Prostate gland (tissue), 2 donors: Measurements from ENCODE around the gene TMEM91. TPM values are rescaled to one million over a fixed set of nuclear protein-coding genes. Genes with fewer than 3 reads are reported as not detected.

Experiments used
- DNase-seq: peaks from one replicate; pipeline ENCODE4 v3.0.0-alpha.2; 2019; ENCODE audit warnings: low spot score
- H3K27ac ChIP-seq, 2 donors: fragments of 200-600 bp; sonication (generic); 2 replicates each; pipeline ENCODE4 v1.5.1; 2017 to 2019
- H3K27me3 ChIP-seq: fragments of 200-600 bp; sonication (generic); replicated peaks from 2 replicates; pipeline ENCODE4 v1.5.1; 2019; ENCODE audit not compliant: insufficient read depth
- H3K36me3 ChIP-seq, 2 donors: fragments of 200-600 bp; sonication (generic); 1 replicate in 1 of 2; 2 replicates in 1 of 2; pipeline versions ENCODE4 v1.5.1 to v1.8.1; 2017 to 2019
- H3K4me1 ChIP-seq: fragments of 200-600 bp; sonication (generic); replicated peaks from 2 replicates; pipeline ENCODE4 v1.5.1; 2019
- H3K4me3 ChIP-seq, 2 donors: fragments of 200-600 bp; sonication (generic); 2 replicates each; pipeline ENCODE4 v1.5.1; 2017 to 2019
- H3K9me3 ChIP-seq: fragments of 200-600 bp; sonication (generic); 2 replicates; pipeline ENCODE4 v1.5.1; 2017
- CTCF ChIP-seq, 4 experiments: fragments of 200-600 bp in 2 of 4; fragments of 450-650 bp in 2 of 4; sonication (generic) in 2 of 4; IDR thresholded peaks; 1 replicate in 3 of 4; 2 replicates in 1 of 4; pipeline ENCODE4 v1.5.1; 2016 to 2019; ENCODE audit warnings: antibody characterized with exemption in 4 of 4, mild to moderate bottlenecking in 2 of 4, moderate library complexity in 2 of 4
- POLR2A ChIP-seq: fragments of 450-650 bp; IDR thresholded peaks from one replicate; pipeline ENCODE4 v1.6.1; 2016; ENCODE audit warnings: antibody characterized with exemption, mild to moderate bottlenecking
- POLR2AphosphoS5 ChIP-seq: sonication (generic); formaldehyde crosslinking; IDR thresholded peaks from one replicate; pipeline ENCODE4 v1.6.1; 2017; ENCODE audit warnings: antibody characterized with exemption
- WGBS: methylation state at CpG from one replicate; pipeline ENCODE4 v1.1.5; 2018; 5-methylcytosine and 5-hydroxymethylcytosine counted together
- intact Hi-C: fragments of 100-400 bp; cut with DNase I; formaldehyde crosslinking; loops from one replicate; pipeline ENCODE4 v1.14.2; 2022
- total RNA-seq, 2 donors: library from RNA; depleted of rRNA; stranded (reverse); fragments of >200 nt; gene quantifications; one replicate each; pipeline ENCODE4 v1.1.0, GENCODE V29; 2016

TMEM91 gene
- total RNA-seq, 2 donors from 2014 or later = 15.7 to 19.7 TPM

- under 1% methylated on average over 56 of the region's 78 CpGs for WGBS
- Histone ChIP-seq H3K4me1 (peaks cover 5% of the 10 kb centered on the region), H3K27me3 (no peaks in the 10 kb centered on the region), H3K27ac (peak within 1 kb of the TSS; percentile 79 to 83), H3K4me3 (peak within 1 kb of the TSS; percentile 70 to 80), H3K9me3 (no peaks in the 10 kb centered on the region), H3K36me3 (no peaks in the 10 kb centered on the region)
- intact Hi-C loops = no loop called here
- DNase-seq = peak; percentile 73
- TF ChIP-seq POLR2A = peak; percentile 57
- TF ChIP-seq CTCF (IDR thresholded peaks at IDR 0.05) = peak; percentile 81 to 91 (median 84)
- TF ChIP-seq POLR2AphosphoS5 = peak; percentile 48
Measured at GRCh38 chr19:41353466-41354342, 22.6 kb upstream of the TMEM91 start, which contains the start of gene TGFB1. Gene TGFB1 (minus strand): TSS chr19:41353922. CDS start chr19:41353044, 878 bp downstream.

GRCh38 chr19:41354343-41354953 lies 21.9 kb upstream of the TMEM91 start:
- no peak for DNase-seq
- 87% methylated on average over 23 of the region's 23 CpGs for WGBS
- intact Hi-C loops = no loop called here
- H3K4me1 ChIP-seq = peaks cover 5% of the 10 kb centered on the region
- peak overlapping the region; percentile 79 to 83 for H3K27ac ChIP-seq
- no peaks in the 10 kb centered on the region for H3K27me3 ChIP-seq
- peak overlapping the region; percentile 70 to 80 for H3K4me3 ChIP-seq
- H3K36me3 ChIP-seq = no peaks in the 10 kb centered on the region
- TF ChIP-seq CTCF (IDR thresholded peaks at IDR 0.05) (no peak), POLR2AphosphoS5 (no peak), POLR2A (no peak)
- H3K9me3 ChIP-seq = no peaks in the 10 kb centered on the region

- WGBS = 79% methylated on average over 1 of the region's 1 CpG
- Histone ChIP-seq H3K27ac (no peak overlapping the region), H3K9me3 (no peaks in the 10 kb centered on the region), H3K4me1 (peaks cover 5% of the 10 kb centered on the region), H3K27me3 (no peaks in the 10 kb centered on the region), H3K4me3 (no peak overlapping the region), H3K36me3 (no peaks in the 10 kb centered on the region)
- DNase-seq = no peak
- TF ChIP-seq POLR2A = no peak
- intact Hi-C loops = loop anchor here (5.0 kb wide), 1 partner anchor 33 kb away; no protein-coding TSS in a partner anchor
Measured at GRCh38 chr19:41355035-41355434, 21.3 kb upstream of the TMEM91 start.

- no peak for DNase-seq
- Histone ChIP-seq H3K36me3 (no peaks in the 10 kb centered on the region), H3K27me3 (no peaks in the 10 kb centered on the region), H3K9me3 (no peaks in the 10 kb centered on the region), H3K27ac (no peak overlapping the region), H3K4me3 (no peak overlapping the region), H3K4me1 (peaks cover 5% of the 10 kb centered on the region)
- 84% methylated on average over 3 of the region's 3 CpGs for WGBS
- intact Hi-C loops = loop anchor here (5.0 kb wide), 1 partner anchor 34 kb away; no protein-coding TSS in a partner anchor
- TF ChIP-seq POLR2A = no peak
- no peak for TF ChIP-seq POLR2AphosphoS5
- TF ChIP-seq CTCF (IDR thresholded peaks at IDR 0.05) = no peak
Measured at GRCh38 chr19:41355802-41356201, 20.5 kb upstream of the TMEM91 start.

- Histone ChIP-seq H3K36me3 (no peaks in the 10 kb centered on the region), H3K9me3 (no peaks in the 10 kb centered on the region), H3K4me3 (no peak overlapping the region), H3K4me1 (peaks cover 5% of the 10 kb centered on the region), H3K27me3 (no peaks in the 10 kb centered on the region), H3K27ac (no peak overlapping the region)
- WGBS = 86% methylated on average over 11 of the region's 11 CpGs
- TF ChIP-seq CTCF (IDR thresholded peaks at IDR 0.05) (no peak), POLR2A (no peak), POLR2AphosphoS5 (no peak)
- no peak for DNase-seq
- intact Hi-C loops = loop anchor here (5.0 kb wide), 1 partner anchor 35 kb away; no protein-coding TSS in a partner anchor
Measured at GRCh38 chr19:41356984-41357739, 19.2 kb upstream of the TMEM91 start.
